Cardiac septum (tissue), 1 donor: ENCODE measurements around the gene TASP1. TPM values are rescaled to one million over a fixed set of nuclear protein-coding genes. Genes with fewer than 3 reads are reported as not detected.
"Not testable (repeated sequence)": the region's sequence is repeated elsewhere in the genome, so short reads cannot be mapped to it uniquely, and the experiment has no call there.

Experiments used
- DNase-seq: peaks from one replicate; pipeline ENCODE4 v3.0.0-alpha.2; 2020; ENCODE audit warnings: low spot score
- intact Hi-C: fragments of 100-400 bp; cut with DNase I; formaldehyde crosslinking; loops from one replicate; pipeline ENCODE4 v1.14.0; 2022
- long read RNA-seq: library from polyadenylated mRNA; unstranded; transcript quantifications from one replicate; pipeline ENCODE4 v2.0.0, GENCODE V29; 2021
- total RNA-seq: library from RNA; stranded (reverse); fragmentation: NEBNext Ultra II Directional; extraction: Animal tissue kit (Norgen Biotek cat#: 25700); gene quantifications from one replicate; pipeline ENCODE4 v1.2.1, GENCODE V29; 2021
- donor health status: DM: no; HTN: no; CAD: no.

Gene TASP1
- total RNA-seq = 9.7 TPM
- long read RNA-seq, transcript TASP1-201 (14 exons, 2,352 nt) = major isoform, 6 of 11 reads
- long read RNA-seq, partial matches to known transcripts = 1 of 11 reads
- long read RNA-seq, other reads (novel, unspliced or antisense) = 4 of 11 reads

- peak; percentile 98 for DNase-seq
- intact Hi-C loops = no loop called here
Measured at GRCh38 chr20:13638496-13639149, at the start of gene TASP1. Gene TASP1 (minus strand): TSS chr20:13638932. CDS start chr20:13630078, 8,854 bp downstream.

- DNase-seq = no peak
- intact Hi-C loops = no loop called here
Measured at GRCh38 chr20:13687815-13688214, 49.1 kb upstream of the TASP1 start.

GRCh38 chr20:13685623-13686022 is 46.9 kb upstream of the TASP1 start:
- intact Hi-C loops = no loop called here
- no peak for DNase-seq

- intact Hi-C loops = no loop called here
- no peak for DNase-seq
Measured at GRCh38 chr20:13684566-13685222, 46.0 kb upstream of the TASP1 start.

- intact Hi-C loops = no loop called here
- DNase-seq = no peak
Measured at GRCh38 chr20:13683833-13684232, 45.1 kb upstream of the TASP1 start.

GRCh38 chr20:13681248-13682125 is 42.8 kb upstream of the TASP1 start:
- DNase-seq = no peak
- intact Hi-C loops = no loop called here

GRCh38 chr20:13678944-13679343 is 40.2 kb upstream of the TASP1 start:
- no peak for DNase-seq
- intact Hi-C loops = no loop called here

- intact Hi-C loops = no loop called here
- no peak for DNase-seq
Measured at GRCh38 chr20:13677241-13677640, 38.5 kb upstream of the TASP1 start.

GRCh38 chr20:13676682-13677081 is 38.0 kb upstream of the TASP1 start:
- no peak for DNase-seq
- intact Hi-C loops = no loop called here

- DNase-seq = no peak
- intact Hi-C loops = no loop called here
Measured at GRCh38 chr20:13672690-13673089, 34.0 kb upstream of the TASP1 start.

GRCh38 chr20:13671916-13672378 is 33.2 kb upstream of the TASP1 start:
- DNase-seq = no peak
- intact Hi-C loops = no loop called here

- intact Hi-C loops = no loop called here
- DNase-seq = no peak
Measured at GRCh38 chr20:13671512-13671911, 32.8 kb upstream of the TASP1 start.

GRCh38 chr20:13670160-13670559 is 31.4 kb upstream of the TASP1 start:
- intact Hi-C loops = no loop called here
- no peak for DNase-seq

- no peak for DNase-seq
- intact Hi-C loops = no loop called here
Measured at GRCh38 chr20:13665709-13666395, 27.1 kb upstream of the TASP1 start.

GRCh38 chr20:13661070-13661685 is 22.4 kb upstream of the TASP1 start:
- intact Hi-C loops = no loop called here
- no peak for DNase-seq

- intact Hi-C loops = no loop called here
- no peak for DNase-seq
Measured at GRCh38 chr20:13659288-13659687, 20.6 kb upstream of the TASP1 start.

GRCh38 chr20:13658060-13658459 is 19.3 kb upstream of the TASP1 start:
- DNase-seq, intact Hi-C loops: not testable (repeated sequence)

- intact Hi-C loops = no loop called here
Measured at GRCh38 chr20:13656721-13657368, 18.1 kb upstream of the TASP1 start.

More at GRCh38 chr20:13656721-13657368, 18.1 kb upstream of the TASP1 start:
- DNase-seq = no peak
